NB4 (cell line): ENCODE measurements around the gene MICU1.

ENCODE experiments used
- CTCF ChIP-seq: IDR thresholded peaks from one replicate; pipeline ENCODE4 v1.5.1; 2012; ENCODE audit warnings: low read depth, low read length
- MAX ChIP-seq: IDR thresholded peaks from 2 replicates; pipeline ENCODE4 v1.6.1; 2011; ENCODE audit warnings: low read depth, low read length
- MYC ChIP-seq: IDR thresholded peaks from 2 replicates; pipeline ENCODE4 v1.6.1; 2011; ENCODE audit warnings: low read depth, low read length
- POLR2A ChIP-seq: IDR thresholded peaks from 2 replicates; pipeline ENCODE4 v1.6.1; 2011; ENCODE audit warnings: mild to moderate bottlenecking; ENCODE audit not compliant: insufficient read length; ENCODE audit errors: extremely low read depth

- TF ChIP-seq CTCF (no peak), POLR2A (no peak), MAX (no peak), MYC (no peak)
Observed at GRCh38 chr10:72506474-72506873, 119.4 kb downstream of the MICU1 start.
